ENCODE measurements around the gene SPANXN5.
"Not testable (repeated sequence)": the region's sequence is repeated elsewhere in the genome, so short reads cannot be mapped to it uniquely, and the experiment has no call there.

- TF ChIP-seq CTCF, POLR2A (IDR thresholded peaks at IDR 0.05): not testable (repeated sequence)
These were observed 31.2 kb downstream of the SPANXN5 start for GRCh38 chrX:52765983-52766382.
